HG03159 (cell line): ENCODE results near the gene TMEM108.

Experiments
- ATAC-seq: cut with Tn5 transposase; IDR thresholded peaks from one replicate; pipeline ENCODE4 v1.9.1; 2021; ENCODE audit warnings: mild to moderate bottlenecking, moderate library complexity; ENCODE audit not compliant: unreplicated experiment

TMEM108 gene

DNA sequence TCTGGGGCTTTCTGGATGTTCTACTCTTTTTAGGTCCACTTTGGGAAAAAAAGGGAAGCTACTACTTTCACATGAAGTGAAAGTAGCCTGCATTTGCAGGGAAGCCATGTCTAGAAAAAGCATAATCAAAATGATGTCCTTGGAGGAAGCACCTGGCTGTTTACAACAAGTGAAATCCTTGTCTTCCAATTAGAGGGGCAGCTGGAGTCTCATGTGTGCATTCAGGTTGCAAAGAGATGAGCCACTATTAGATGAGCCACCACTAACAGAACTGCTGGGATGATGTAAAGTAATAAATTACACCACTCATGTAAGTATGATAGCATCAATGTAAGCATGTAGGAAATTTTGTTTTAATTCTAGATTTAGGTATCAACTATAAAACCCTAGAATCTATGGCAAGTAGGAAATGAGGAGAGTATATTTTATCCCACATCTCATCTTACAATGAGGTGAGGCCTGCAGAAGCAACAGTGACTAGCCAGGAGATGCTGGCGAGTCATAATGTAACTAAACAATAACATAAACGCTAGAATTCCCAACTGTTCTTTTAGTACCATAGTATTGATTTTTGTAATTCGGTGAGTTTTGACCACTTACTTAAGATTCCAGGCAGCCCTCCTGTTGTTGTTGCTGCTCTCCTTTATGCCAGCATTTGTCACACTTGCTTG, 75.9 kb downstream of the TMEM108 start:
- no peak for ATAC-seq

DNA sequence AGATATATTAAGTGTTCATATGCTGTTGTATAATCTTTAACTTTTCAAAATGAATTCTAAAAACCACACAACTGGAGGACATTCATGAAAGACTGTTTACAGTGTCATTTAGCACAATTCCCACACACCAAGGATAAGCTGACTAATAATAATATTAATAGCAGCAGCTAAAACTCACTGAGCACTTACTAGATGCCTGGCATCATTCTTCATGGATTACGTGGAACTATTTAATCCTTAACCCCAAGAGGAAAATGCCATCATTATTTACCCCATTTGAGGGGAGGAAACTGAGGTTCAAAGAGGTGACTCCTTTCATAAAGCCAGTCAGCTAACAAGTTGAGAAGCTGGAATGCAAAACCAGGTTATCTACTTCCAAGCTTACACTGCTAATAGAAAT, 77.0 kb downstream of the TMEM108 start:
- no peak for ATAC-seq

DNA sequence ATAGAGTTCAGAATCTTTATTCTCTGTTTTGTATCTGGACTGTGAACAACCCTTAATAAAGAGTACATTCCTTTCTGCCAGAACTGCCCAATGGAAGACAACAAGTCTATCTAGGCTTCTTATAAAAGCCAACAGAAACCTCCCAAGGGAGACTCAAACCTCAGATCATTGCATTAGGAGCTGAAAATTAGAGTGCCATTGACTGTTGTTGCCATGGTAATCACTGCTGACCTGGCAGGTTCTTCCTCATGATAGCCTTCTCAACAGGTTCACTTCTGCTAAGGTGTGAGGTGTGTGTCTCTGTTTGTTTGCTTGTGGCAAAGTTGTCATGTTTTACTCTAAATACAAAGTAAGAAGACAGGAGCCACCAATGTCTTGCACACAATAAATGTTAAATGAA, 79.2 kb downstream of the TMEM108 start:
- no peak for ATAC-seq

DNA sequence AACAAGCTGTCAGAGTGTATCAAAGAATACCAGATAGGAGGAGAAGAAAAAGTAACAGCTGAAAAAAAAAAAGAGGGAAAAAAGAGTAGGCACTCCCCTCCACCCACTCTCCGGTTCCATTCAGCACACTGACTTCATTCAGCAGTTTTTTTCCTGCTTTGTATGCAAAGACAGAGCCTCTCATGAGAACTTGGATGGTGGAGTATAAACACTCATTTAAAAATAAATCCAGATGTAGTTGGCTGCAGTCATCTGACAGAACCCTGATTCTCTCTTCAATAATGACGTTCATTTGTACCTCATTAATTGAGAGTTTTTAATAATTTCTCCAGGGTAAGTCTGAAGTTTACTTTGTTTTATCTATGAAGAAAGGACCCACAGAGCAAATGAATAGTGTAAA, 81.0 kb downstream of the TMEM108 start:
- ATAC-seq, result no peak

DNA sequence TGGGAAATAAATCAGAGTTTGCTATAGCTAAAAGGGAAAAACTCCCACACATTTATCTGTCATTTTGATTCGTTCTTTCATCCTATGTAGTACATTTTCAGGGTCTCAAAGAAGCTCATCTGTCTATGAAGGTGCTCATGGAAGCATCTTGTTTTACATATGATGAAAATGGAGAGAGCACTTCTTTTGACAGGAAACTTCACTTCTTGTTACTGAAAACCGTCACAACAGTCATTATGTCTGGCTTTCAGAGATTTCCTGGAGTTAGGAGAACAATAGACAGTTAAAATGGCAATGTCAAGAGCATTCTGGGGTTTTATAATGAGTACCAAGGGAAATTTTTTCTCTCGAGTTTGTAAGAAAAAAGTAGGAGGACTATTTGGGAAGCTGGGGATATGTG, 83.3 kb downstream of the TMEM108 start:
- ATAC-seq, result no peak

DNA sequence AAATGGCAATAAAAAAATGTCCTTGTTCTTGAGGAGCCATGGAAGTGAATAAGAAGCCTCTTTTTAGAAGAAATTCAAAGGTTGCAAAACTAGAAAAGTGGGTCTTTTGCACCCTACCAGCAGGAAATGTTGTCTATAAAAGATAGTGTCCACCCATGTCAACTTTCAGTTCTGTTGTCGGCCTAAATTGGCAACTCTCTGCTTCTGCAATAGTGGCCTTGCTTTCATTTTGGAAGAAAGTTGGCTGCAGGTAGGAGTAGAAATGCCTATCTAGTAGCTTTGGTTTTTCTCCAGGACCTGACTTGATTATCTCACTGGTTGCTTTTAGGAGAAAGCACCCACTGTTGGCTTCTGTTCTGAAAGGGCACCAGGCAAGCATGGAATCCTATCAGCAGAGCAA, 85.4 kb downstream of the TMEM108 start:
- no peak for ATAC-seq

DNA sequence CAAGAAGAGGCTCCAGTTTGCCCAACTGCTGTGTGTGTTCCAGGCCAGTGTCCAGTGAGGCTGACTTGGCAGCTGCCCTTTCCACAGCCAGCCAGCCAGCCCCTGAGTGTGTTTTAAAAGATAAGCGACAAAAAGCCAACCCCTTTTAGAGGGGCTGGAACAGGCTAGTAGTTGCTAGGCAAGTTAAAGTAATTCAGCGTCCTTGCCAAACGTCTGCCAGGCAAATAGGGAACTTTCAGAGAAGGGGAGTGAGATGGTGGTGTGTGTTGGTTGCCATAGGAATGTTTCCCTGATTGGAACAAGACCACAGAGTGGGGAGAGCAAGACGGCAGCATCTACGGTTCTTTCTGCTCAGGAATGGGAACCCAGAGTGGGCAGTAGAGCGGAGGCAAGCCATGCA, 86.3 kb downstream of the TMEM108 start:
- ATAC-seq, result no peak

DNA sequence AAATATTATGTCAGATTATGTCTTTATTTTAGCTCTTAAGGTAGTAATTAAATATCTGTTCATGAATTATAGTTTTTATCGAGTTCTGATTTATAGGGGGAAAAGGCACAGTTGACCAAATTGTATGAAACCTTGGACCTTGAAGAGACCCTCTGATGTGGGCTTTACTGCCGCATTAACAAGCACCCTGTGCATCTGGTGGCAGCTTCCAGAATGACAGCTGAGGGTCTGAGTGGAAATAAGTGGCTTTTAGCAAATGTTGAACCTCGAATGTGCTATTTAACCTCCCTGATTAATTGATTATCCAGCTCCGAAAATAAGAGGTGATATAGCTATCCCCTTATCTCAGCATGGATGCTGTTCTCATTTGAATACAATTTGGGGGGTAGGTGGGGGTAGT, 87.0 kb downstream of the TMEM108 start:
- no peak for ATAC-seq

DNA sequence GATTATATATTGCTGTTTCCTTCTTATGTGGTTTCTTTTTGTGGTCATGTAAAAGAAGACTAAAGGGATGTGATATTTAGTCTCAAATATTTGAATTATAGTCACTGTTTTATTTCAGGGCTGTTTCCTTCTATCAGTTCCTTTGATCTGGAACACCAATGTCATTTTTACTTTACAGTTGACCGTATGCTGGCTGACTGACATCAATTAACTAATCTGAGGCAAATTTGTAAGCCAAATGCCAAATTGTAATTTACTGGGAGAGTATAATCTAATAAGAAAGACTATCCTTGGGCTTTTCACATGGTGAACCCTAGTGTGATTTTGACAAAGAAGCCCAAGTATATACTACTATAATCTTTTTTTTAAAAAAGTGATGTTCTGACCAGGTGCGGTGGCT, 87.6 kb downstream of the TMEM108 start:
- no peak for ATAC-seq

DNA sequence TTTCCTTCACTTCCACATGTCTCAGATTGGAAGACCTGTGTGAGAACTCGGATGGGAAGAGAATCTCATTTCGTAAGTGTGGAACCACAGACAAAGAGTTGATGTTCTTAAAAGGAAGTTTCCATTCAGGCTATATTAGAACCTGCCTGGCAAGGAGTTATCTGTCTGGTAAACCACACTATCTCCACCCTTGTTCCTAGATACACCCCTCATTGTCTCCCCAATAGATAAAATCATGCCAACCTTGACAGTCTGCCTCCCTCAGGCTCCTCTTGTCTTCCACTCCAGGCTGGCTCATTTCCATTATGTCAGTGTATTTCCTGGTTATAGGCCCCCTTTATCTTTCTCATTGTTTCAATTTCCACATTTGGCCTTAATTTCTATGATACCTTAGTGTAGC, 89.2 kb downstream of the TMEM108 start:
- no peak for ATAC-seq

DNA sequence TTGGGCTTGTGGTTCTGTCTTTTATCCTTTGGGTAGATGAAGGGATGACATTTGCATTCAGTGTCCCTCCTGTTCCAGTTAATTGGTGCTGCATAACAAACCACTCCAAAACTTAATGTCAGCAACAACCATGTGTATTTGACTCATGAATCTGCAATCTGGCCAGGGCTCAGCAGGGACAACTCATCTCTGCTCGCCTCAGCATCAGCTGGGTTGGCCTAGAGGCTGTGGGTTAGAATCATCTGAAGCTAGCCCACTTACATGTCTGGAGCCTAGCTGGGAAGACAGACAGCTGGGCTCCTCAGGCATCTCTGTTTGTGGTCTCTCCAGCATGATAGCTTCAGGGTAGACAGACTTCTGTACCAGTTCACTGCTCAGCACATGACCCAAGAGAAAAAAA, 92.0 kb downstream of the TMEM108 start:
- no peak for ATAC-seq

DNA sequence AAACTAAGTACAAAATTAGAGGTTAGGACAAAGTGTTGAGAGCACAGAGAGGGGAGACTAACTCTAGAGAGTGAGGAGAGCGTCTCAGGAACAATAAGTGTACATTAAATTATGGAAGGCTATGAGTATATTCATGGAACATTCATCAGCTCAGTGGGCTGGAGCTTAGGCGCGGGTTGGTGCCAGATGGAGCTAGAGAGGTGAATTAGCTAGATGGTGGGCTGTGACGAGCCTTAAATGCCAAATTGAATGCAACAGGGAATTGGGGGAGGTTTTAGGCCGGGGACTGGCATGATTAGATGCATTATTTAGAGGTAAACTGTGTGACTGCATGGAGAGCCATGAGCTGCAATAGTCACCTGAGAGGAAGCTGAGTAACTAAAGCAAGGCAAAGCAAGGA, 97.1 kb downstream of the TMEM108 start:
- ATAC-seq, result no peak

DNA sequence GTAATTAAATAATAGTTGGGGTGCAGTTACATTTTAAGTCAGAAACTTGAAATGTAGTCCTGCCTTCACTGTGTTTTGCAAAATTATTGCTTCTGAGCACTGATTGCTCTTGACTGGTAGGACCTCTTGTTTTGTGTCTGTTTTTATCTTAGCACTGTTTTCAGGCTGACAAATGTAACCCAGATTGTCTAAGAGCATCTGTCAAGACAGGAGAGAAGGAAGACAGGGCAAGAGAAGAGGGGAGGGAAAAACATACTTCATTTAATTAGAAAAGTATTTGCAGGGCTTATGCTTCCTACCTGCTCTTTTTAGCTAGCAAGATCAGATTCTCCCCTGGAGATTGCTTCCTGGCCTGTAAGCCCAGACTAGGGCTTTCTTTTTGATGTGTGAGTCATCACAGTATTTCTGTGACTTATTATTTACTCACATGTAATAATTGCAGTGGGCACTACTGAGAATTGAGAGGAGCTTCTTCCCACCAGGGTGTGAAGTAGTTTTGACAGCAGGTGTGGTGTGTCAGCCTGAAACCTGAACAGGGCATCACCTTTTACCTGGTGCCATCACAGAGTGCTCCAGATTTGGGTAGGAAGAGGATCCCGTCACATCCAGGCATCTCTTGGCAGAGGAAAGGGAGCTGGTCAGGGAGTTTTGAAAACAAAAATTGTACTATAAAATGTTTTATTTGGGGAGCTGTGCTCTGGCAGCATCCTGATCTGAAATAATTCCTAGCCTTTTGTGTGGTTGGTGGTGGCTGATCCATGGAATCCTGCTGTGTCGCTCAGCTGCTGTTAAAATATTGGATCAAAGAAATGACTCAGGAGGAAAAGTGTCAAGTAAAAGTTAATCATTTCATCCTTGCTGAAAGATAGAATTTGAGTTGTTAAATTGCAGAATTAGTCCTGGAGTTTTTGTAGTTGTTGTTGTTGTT, 98.2 kb downstream of the TMEM108 start:
- ATAC-seq, result peak; percentile 69

DNA sequence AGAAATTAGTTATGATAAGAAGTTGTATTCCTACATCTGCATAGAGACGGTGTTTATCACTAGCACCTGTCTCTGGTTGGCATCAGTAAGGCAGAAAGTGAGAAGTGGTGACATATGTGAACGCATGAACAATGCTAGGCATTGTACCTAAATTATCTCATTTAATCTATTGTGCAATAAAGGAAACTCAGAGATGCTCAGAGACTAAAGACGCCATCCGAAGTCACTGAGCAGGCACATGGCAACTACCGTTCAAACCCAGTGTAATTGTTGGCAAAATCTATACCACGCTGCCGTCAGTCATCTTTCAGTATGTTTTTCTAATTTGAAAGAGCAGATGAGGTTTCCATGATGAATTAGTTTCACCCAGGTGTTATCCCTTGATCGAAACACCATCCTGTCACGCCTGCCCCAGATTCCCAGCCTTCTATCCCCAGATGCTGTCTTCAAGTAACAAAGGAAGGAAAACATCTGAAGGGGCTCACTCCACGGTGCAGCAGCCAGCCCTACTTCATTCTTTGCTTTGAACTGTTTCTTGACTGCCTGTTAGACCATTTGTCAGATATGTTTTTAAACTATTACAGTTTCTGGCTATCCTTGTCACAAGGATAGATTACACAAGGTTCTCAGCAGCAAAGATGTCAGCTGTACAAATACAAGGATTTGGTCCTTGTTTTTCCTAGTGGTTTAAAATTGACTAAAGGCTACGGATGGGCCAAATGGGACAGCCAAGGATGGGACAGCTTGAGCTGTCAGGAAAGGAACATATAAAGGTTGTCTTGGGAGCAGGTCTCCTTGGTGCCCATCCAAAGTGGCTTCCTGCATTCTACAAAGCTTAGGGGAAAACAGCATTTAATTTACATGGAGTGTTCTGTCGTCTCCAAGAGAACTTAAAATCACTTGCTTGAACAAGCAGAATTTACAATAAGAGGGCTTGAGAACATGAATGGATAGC, 99.1 kb downstream of the TMEM108 start:
- no peak for ATAC-seq

DNA sequence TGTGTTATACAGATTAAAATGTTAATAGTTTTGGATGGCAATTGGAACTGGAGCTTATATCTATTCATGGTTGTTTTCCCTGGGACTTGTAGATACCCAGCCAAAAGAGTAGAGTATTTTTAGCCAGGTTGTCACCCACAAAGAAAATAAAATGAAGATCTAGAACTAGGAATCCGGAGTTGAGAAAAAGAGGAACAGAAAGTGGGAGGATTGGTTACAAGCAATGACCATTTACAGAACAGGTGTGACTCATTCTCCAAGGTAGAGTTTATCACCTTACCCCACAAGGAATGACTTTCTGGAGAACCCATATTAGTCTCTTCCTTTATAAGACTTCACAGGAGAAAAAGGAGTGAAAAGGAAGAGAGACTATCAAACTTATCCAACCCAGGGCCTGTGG, 99.8 kb downstream of the TMEM108 start:
- ATAC-seq, result peak; percentile 85

DNA sequence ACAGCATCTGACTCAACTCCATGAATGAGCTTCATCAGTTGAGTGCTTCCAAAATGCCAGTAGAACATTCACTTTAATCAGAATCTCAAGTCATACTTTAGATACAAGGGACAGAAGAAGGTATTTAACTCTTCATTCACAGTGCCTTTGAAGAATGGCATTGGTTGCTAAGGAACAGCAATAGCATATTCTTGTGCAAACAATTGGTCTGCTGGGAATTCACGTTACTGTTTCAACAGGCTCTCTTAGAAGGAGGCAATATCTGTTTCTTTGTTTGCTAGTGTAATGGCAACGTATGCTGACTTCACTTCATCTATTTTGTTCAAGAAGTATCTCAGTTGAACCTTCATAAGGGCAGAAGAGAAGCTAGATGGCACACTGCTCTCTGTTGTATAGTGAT, 113.9 kb downstream of the TMEM108 start:
- no peak for ATAC-seq

DNA sequence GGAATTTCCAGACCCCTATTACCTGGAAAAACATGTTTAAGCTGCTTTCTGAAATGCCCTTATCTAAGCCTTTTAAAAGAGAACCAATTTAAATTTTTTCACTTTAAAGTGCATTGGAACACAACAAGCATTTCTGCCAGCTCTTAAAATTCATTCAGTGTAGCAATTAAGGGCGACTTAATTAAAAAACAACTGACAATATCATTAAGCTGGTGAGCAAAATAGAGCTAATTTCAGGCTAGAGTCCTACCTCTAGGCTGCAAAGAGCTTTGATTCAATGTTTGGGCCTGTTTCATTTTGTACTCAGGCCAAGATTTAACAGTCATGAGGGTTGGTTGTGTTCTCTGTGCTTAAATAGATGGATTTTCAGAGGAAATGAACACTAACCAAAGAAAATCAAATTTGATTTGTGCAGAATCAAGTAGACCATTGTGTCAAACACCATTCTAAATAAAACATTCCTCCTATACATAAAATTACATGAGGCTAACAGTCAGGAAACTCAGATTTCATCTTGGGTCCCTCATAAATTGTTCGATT, 114.6 kb downstream of the TMEM108 start:
- no peak for ATAC-seq

DNA sequence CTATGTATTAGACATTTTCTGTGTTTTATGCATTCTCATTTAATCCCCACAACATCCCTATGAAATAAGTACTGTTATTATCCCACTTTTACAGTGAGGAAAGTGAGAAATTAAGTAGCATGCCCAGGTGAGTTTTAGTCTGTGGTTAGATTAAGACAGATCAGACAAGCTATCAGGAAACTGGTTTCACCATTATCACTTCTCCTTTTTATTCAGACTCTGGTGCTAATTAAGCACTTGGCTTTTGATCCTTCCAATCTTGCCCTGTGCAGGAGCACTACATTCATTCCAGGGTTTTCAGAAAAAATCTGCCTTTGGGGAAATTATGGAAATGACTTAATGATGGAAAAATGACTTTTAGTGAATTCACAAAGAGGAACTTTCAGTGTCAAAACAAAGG, 115.2 kb downstream of the TMEM108 start:
- no peak for ATAC-seq

DNA sequence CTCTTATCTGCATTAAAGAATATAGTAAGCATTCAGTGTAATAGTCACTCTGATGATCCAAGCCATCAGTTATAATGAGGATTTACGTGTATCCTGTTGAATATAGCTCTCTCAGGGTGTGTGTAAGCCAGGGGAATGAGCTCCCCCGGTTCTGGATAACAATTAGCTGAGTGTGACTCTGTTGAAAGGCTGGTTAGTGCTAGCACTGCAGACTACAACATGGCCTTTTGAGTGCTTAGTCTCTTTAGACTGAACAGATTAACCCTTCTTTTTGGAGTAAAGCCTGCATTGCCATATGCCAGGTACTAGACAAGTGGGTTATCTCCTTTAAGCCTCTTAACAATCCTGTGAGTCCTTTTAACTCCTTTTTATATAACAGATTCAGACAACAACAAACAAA, 119.5 kb downstream of the TMEM108 start:
- ATAC-seq, result no peak

DNA sequence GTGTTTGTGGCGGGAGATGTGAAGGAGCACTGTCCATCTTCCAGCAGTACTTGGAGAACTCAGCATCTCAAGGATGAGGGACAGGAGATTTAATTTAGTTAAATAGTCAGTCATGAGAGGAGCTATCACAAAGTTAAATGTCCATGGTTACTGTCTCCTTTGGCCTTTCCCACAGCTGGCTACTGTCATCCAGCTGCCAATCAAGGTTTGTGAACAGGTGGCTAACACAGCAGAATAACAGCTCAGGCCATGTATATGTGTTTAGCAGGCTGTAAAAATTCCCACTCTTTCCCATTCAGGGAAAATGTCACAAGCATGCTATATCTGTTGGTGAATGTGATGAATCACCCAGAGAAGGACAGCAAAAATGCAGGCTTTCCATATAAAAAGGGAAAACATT, 120.5 kb downstream of the TMEM108 start:
- ATAC-seq, result no peak
